Astrocyte (in vitro differentiated cells and primary cell): ENCODE measurements around the gene GABRA5. TPM values are rescaled to one million over a fixed set of nuclear protein-coding genes. Genes with fewer than 3 reads are reported as not detected.

Experiments
- DNase-seq: peaks from one replicate; pipeline ENCODE4 v3.0.0-alpha.2; 2010; ENCODE audit warnings: low read depth
- FAIRE-seq: peaks from 2 replicates; lab custom pipeline; 2011; peaks lifted over from hg19 to GRCh38; lab: Jason Lieb, UNC
- H2AFZ ChIP-seq: 2 replicates; pipeline ENCODE4 v1.6.0; 2012; ENCODE audit warnings: low read depth, low read length, inconsistent platforms
- H3K27ac ChIP-seq: 2 replicates; pipeline ENCODE4 v1.5.1; 2011; ENCODE audit warnings: low read depth, low read length, inconsistent platforms
- H3K27me3 ChIP-seq: 2 replicates; pipeline ENCODE4 v1.6.0; 2011; ENCODE audit warnings: low read length, inconsistent platforms; ENCODE audit not compliant: insufficient read depth
- H3K36me3 ChIP-seq: 2 replicates; pipeline ENCODE4 v1.5.1; 2011; ENCODE audit warnings: low read length, inconsistent platforms; ENCODE audit not compliant: insufficient read depth
- H3K4me1 ChIP-seq: 2 replicates; pipeline ENCODE4 v1.5.1; 2011; ENCODE audit warnings: low read length, inconsistent platforms; ENCODE audit not compliant: insufficient read depth
- H3K4me2 ChIP-seq: 2 replicates; pipeline ENCODE4 v1.6.0; 2012; ENCODE audit warnings: low read length, inconsistent platforms
- H3K4me3 ChIP-seq: 2 replicates; pipeline ENCODE4 v1.5.1; 2011; ENCODE audit warnings: low read depth, mild to moderate bottlenecking, low read length, inconsistent platforms; ENCODE audit not compliant: insufficient read depth
- H3K79me2 ChIP-seq: 2 replicates; pipeline ENCODE4 v1.6.0; 2012; ENCODE audit warnings: mild to moderate bottlenecking, low read length, inconsistent platforms; ENCODE audit not compliant: insufficient read depth
- H3K9ac ChIP-seq: 2 replicates; pipeline ENCODE4 v1.6.0; 2012; ENCODE audit warnings: mild to moderate bottlenecking, low read length, inconsistent platforms
- H3K9me3 ChIP-seq: 2 replicates; pipeline ENCODE4 v1.5.1; 2012; ENCODE audit warnings: low read depth, mild to moderate bottlenecking, low read length, inconsistent platforms; ENCODE audit not compliant: insufficient read depth
- H4K20me1 ChIP-seq: 2 replicates; pipeline ENCODE4 v1.6.0; 2012; ENCODE audit warnings: low read length, inconsistent platforms; ENCODE audit not compliant: insufficient read depth
- H3K27ac Mint-ChIP-seq: one replicate; pipeline ENCODE4 v1.8.0; 2021; ENCODE audit warnings: mild to moderate bottlenecking, mixed read lengths; ENCODE audit not compliant: unreplicated experiment
- H3K27me3 Mint-ChIP-seq: one replicate; pipeline ENCODE4 v1.8.0; 2021; ENCODE audit warnings: low read depth, mixed read lengths; ENCODE audit not compliant: unreplicated experiment
- H3K36me3 Mint-ChIP-seq: one replicate; pipeline ENCODE4 v1.8.0; 2021; ENCODE audit warnings: low read depth, mixed read lengths; ENCODE audit not compliant: unreplicated experiment
- H3K4me1 Mint-ChIP-seq: one replicate; pipeline ENCODE4 v1.8.0; 2021; ENCODE audit warnings: low read depth, mixed read lengths; ENCODE audit not compliant: unreplicated experiment
- H3K4me3 Mint-ChIP-seq: one replicate; pipeline ENCODE4 v1.8.0; 2021; ENCODE audit warnings: mild to moderate bottlenecking, moderate library complexity, mixed read lengths; ENCODE audit not compliant: unreplicated experiment
- H3K9me3 Mint-ChIP-seq: one replicate; pipeline ENCODE4 v1.8.0; 2021; ENCODE audit warnings: mild to moderate bottlenecking, mixed read lengths; ENCODE audit not compliant: unreplicated experiment
- EZH2 ChIP-seq: IDR thresholded peaks from 2 replicates; pipeline ENCODE4 v1.6.1; 2012; ENCODE audit warnings: mild to moderate bottlenecking, low read length, inconsistent platforms; ENCODE audit not compliant: insufficient read depth
- total RNA-seq: library from RNA; stranded (reverse); gene quantifications from 2 replicates; pipeline ENCODE4 v1.2.1, GENCODE V29; 2021
- TF ChIP-seq, protein P1 (sequence below): IDR thresholded peaks from 2 replicates; pipeline ENCODE4 v1.5.1; 2011; ENCODE audit warnings: low read depth, mild to moderate bottlenecking, inconsistent platforms, low read length, moderate library complexity; ENCODE audit not compliant: insufficient read depth

The GABRA5 gene
- total RNA-seq, 1 donor from 2014 or later, result 7.9 TPM

DNA sequence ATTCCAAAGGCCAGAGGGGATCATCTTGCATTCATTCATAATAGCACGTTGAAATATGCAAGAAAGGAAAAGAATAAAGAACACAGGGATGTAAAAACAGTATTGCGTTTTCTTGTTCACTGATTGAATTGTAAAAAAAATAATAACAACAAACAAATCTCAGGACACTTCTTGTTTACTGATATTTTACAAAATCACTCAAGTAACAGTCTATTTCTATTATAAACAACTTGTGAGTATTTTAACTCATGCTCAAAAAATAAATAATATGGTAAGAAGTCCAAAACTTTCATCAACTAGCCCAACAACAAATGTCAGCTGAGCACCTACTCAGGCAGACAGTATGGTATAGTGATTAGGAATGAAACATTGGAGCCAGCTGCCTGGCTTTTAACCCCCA lies 101.9 kb downstream of the GABRA5 start:
- Histone ChIP-seq H3K4me2 (no peak overlapping the region), H3K36me3 (no peaks in the 10 kb centered on the region), H3K4me3 (no peak overlapping the region), H3K79me2 (no peaks in the 10 kb centered on the region), H2AFZ (no peak overlapping the region), H3K27me3 (peaks cover 5% of the 10 kb centered on the region), H3K9ac (no peak overlapping the region), H3K9me3 (no peaks in the 10 kb centered on the region), H3K4me1 (peaks cover 3% of the 10 kb centered on the region), H3K27ac (no peak overlapping the region), H4K20me1 (no peaks in the 10 kb centered on the region)
- Mint-ChIP-seq H3K27me3 (peaks cover 34% of the 10 kb centered on the region), H3K4me3 (peak overlapping the region; percentile 62), H3K36me3 (no peaks in the 10 kb centered on the region), H3K9me3 (peaks cover 2% of the 10 kb centered on the region), H3K27ac (no peak overlapping the region), H3K4me1 (peaks cover 7% of the 10 kb centered on the region)
- DNase-seq (no peak), FAIRE-seq (no peak)
- TF ChIP-seq EZH2, result no peak
- TF ChIP-seq, protein P1, sequence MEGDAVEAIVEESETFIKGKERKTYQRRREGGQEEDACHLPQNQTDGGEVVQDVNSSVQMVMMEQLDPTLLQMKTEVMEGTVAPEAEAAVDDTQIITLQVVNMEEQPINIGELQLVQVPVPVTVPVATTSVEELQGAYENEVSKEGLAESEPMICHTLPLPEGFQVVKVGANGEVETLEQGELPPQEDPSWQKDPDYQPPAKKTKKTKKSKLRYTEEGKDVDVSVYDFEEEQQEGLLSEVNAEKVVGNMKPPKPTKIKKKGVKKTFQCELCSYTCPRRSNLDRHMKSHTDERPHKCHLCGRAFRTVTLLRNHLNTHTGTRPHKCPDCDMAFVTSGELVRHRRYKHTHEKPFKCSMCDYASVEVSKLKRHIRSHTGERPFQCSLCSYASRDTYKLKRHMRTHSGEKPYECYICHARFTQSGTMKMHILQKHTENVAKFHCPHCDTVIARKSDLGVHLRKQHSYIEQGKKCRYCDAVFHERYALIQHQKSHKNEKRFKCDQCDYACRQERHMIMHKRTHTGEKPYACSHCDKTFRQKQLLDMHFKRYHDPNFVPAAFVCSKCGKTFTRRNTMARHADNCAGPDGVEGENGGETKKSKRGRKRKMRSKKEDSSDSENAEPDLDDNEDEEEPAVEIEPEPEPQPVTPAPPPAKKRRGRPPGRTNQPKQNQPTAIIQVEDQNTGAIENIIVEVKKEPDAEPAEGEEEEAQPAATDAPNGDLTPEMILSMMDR, result no peak

DNA sequence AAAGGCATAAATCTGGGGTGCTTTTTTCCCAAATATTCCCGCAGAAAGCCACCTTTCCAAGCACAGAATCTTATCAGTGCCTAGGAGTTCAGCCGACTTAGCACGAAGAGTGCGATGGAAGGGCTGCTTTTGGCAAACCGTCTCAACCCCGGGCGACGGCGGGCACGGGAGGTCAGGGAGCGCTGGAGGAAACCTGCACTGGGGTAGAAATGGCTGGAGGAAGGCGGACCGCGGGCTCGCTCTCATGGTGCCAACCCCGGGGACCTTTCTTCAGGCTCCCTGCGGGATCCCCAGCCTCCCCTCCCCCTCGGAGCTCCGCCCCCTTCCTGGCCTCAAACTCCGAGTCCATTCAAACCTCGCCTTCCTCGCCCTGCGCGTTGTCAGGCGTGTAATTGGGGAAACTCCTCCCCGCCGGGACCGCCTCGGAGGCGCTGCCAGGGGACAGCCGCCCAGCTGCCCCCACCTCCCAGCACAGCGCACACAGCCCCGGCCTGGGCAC lies 103.9 kb downstream of the GABRA5 start, which contains the start of gene GABRG3:
Gene GABRG3 (plus strand): TSS at position 470 of the 499 bp plus-strand sequence.
- no peak for FAIRE-seq
- Histone ChIP-seq H3K27me3 (peaks cover 5% of the 10 kb centered on the region), H3K36me3 (no peaks in the 10 kb centered on the region), H3K9ac (no peak within 1 kb of the TSS), H2AFZ (peak within 1 kb of the TSS; percentile 69), H3K27ac (no peak within 1 kb of the TSS), H3K4me3 (peak within 1 kb of the TSS; percentile 33), H4K20me1 (no peaks in the 10 kb centered on the region), H3K79me2 (no peaks in the 10 kb centered on the region), H3K4me2 (peak within 1 kb of the TSS; percentile 82), H3K9me3 (no peaks in the 10 kb centered on the region), H3K4me1 (peaks cover 3% of the 10 kb centered on the region)
- peaks cover 7% of the 10 kb centered on the region for H3K4me1 Mint-ChIP-seq
- peak within 1 kb of the TSS; percentile 58 for H3K27ac Mint-ChIP-seq
- H3K9me3 Mint-ChIP-seq, result no peaks in the 10 kb centered on the region
- DNase-seq, result peak; percentile 18
- peak within 1 kb of the TSS; percentile 86 for H3K4me3 Mint-ChIP-seq
- peaks cover 27% of the 10 kb centered on the region for H3K27me3 Mint-ChIP-seq
- H3K36me3 Mint-ChIP-seq, result no peaks in the 10 kb centered on the region
- no peak for TF ChIP-seq EZH2
- TF ChIP-seq, protein P1, result no peak

GRCh38 chr15:26971271-26972018 lies 104.6 kb downstream of the GABRA5 start:
- H3K9me3 Mint-ChIP-seq, result no peaks in the 10 kb centered on the region
- Histone ChIP-seq H2AFZ (peak overlapping the region; percentile 63), H3K4me2 (peak overlapping the region; percentile 82), H3K9me3 (no peaks in the 10 kb centered on the region), H3K79me2 (no peaks in the 10 kb centered on the region), H3K4me1 (peaks cover 3% of the 10 kb centered on the region), H3K27me3 (peaks cover 5% of the 10 kb centered on the region), H4K20me1 (no peaks in the 10 kb centered on the region), H3K9ac (no peak overlapping the region), H3K4me3 (peak overlapping the region; percentile 33), H3K27ac (no peak overlapping the region), H3K36me3 (no peaks in the 10 kb centered on the region)
- FAIRE-seq (no peak), DNase-seq (no peak)
- peaks cover 7% of the 10 kb centered on the region for H3K4me1 Mint-ChIP-seq
- H3K27me3 Mint-ChIP-seq, result peaks cover 27% of the 10 kb centered on the region
- no peaks in the 10 kb centered on the region for H3K36me3 Mint-ChIP-seq
- peak overlapping the region; percentile 74 for H3K4me3 Mint-ChIP-seq
- TF ChIP-seq EZH2, result no peak
- TF ChIP-seq, protein P1, result no peak
- no peak overlapping the region for H3K27ac Mint-ChIP-seq
